ENCODE measurements around the gene HDAC10.

DNA sequence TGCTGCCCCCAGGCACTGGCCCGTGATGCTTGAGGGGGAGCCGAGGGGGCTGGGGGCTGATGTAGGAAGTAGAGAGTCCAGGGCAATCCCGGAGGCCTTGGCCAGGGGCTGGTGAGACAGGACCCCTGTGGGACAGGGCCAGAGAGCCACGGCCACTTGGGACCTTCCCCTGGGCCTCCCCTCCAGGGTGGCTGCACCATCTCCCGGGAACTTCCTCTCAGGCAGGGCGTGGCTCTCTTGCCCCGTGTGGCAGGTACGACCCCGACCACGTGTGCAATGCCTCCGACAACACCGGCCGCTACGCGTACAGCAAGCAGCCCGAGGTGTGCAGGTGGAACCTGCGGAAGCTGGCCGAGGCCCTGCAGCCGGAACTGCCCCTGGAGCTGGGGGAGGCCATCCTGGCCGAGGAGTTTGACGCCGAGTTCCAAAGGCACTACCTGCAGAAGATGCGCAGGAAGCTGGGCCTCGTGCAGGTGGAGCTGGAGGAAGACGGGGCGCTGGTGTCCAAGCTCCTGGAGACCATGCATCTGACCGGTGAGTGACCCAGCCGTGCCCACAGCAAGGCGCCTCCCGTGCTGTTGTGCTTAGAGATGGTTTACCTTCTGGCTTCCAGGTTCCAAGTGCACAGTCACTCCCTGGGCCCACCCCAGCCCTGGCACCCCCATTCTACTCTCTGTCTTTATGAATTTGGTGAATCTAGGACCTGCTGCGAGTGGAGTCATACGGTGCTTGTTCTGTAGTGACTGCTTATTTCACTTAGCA is 40.5 kb downstream of the HDAC10 start:
- TF ChIP-seq, protein P1, sequence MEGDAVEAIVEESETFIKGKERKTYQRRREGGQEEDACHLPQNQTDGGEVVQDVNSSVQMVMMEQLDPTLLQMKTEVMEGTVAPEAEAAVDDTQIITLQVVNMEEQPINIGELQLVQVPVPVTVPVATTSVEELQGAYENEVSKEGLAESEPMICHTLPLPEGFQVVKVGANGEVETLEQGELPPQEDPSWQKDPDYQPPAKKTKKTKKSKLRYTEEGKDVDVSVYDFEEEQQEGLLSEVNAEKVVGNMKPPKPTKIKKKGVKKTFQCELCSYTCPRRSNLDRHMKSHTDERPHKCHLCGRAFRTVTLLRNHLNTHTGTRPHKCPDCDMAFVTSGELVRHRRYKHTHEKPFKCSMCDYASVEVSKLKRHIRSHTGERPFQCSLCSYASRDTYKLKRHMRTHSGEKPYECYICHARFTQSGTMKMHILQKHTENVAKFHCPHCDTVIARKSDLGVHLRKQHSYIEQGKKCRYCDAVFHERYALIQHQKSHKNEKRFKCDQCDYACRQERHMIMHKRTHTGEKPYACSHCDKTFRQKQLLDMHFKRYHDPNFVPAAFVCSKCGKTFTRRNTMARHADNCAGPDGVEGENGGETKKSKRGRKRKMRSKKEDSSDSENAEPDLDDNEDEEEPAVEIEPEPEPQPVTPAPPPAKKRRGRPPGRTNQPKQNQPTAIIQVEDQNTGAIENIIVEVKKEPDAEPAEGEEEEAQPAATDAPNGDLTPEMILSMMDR (IDR thresholded peaks at IDR 0.05): no peak
- no peak for TF ChIP-seq POLR2A (IDR thresholded peaks at IDR 0.05)

Measured in body of pancreas (tissue), 4 donors.